PFSK-1 (cell line): Measurements from ENCODE around the gene ERICH2.

Source experiments
- FOXP2 ChIP-seq: optimal IDR thresholded peaks from 2 replicates; pipeline ENCODE3; 2011; ENCODE audit warnings: borderline replicate concordance, control low read depth, inconsistent platforms; ENCODE audit not compliant: insufficient read depth; ENCODE audit errors: extremely low read length, extremely low read depth
- POLR2AphosphoS5 ChIP-seq: IDR thresholded peaks from 2 replicates; pipeline ENCODE4 v1.6.1; 2012; ENCODE audit warnings: low read depth, mild to moderate bottlenecking, control low read depth, low read length, moderate library complexity
- SIN3A ChIP-seq: IDR thresholded peaks from 2 replicates; pipeline ENCODE4 v1.6.1; 2012; ENCODE audit warnings: mild to moderate bottlenecking, low read length, moderate library complexity, borderline replicate concordance; ENCODE audit not compliant: insufficient read depth
- TAF1 ChIP-seq: IDR thresholded peaks from 2 replicates; pipeline ENCODE4 v1.6.1; 2012; ENCODE audit warnings: low read length, control low read depth, borderline replicate concordance; ENCODE audit not compliant: insufficient read depth
- TF ChIP-seq, protein P1 (sequence below), 2 experiments: IDR thresholded peaks; 2 replicates each; pipeline versions ENCODE4 v1.6.1 to v1.8.0; 2011 to 2012; ENCODE audit warnings: low read depth in 2 of 2, low read length in 2 of 2, control low read depth in 1 of 2, inconsistent platforms in 1 of 2, mild to moderate bottlenecking in 1 of 2, moderate library complexity in 1 of 2; ENCODE audit not compliant: insufficient read depth in 1 of 2

The ERICH2 gene

GRCh38 chr2:170771421-170771937 is 1.3 kb downstream of the ERICH2 start:
- TF ChIP-seq, protein P1, sequence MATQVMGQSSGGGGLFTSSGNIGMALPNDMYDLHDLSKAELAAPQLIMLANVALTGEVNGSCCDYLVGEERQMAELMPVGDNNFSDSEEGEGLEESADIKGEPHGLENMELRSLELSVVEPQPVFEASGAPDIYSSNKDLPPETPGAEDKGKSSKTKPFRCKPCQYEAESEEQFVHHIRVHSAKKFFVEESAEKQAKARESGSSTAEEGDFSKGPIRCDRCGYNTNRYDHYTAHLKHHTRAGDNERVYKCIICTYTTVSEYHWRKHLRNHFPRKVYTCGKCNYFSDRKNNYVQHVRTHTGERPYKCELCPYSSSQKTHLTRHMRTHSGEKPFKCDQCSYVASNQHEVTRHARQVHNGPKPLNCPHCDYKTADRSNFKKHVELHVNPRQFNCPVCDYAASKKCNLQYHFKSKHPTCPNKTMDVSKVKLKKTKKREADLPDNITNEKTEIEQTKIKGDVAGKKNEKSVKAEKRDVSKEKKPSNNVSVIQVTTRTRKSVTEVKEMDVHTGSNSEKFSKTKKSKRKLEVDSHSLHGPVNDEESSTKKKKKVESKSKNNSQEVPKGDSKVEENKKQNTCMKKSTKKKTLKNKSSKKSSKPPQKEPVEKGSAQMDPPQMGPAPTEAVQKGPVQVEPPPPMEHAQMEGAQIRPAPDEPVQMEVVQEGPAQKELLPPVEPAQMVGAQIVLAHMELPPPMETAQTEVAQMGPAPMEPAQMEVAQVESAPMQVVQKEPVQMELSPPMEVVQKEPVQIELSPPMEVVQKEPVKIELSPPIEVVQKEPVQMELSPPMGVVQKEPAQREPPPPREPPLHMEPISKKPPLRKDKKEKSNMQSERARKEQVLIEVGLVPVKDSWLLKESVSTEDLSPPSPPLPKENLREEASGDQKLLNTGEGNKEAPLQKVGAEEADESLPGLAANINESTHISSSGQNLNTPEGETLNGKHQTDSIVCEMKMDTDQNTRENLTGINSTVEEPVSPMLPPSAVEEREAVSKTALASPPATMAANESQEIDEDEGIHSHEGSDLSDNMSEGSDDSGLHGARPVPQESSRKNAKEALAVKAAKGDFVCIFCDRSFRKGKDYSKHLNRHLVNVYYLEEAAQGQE (IDR thresholded peaks at IDR 0.05; ENCODE audit: insufficient read depth in 1 of 2, low read depth in 2 of 2, low read length in 2 of 2) = no peak
- no peak for TF ChIP-seq SIN3A
- no peak for TF ChIP-seq FOXP2
- no peak for TF ChIP-seq TAF1
- TF ChIP-seq POLR2AphosphoS5 = no peak

DNA sequence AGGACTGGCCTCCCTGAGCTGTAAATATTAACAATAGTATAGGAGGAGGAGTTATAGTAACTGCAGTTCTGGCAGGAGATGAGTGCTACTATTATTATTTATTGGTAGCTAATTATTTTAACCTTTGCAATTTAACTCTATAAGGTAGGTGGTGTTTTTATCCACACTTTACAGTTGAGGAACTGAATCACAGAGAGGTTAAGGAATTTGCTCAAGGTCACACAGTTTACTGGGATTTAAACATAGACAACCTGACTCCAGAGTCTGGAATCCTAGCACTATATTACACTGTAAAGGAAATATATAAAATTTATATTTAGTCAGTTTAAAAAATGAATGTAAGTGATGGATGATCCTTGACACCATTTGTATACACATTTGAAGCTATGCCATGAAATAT is 2.1 kb downstream of the ERICH2 start:
- TF ChIP-seq POLR2AphosphoS5 = no peak
- TF ChIP-seq SIN3A = no peak
- TF ChIP-seq TAF1 = no peak
- no peak for TF ChIP-seq FOXP2
- TF ChIP-seq, protein P1 (IDR thresholded peaks at IDR 0.05; ENCODE audit: insufficient read depth in 1 of 2, low read depth in 2 of 2, low read length in 2 of 2) = no peak

GRCh38 chr2:170774074-170774473 is 3.9 kb downstream of the ERICH2 start:
- no peak for TF ChIP-seq SIN3A
- TF ChIP-seq, protein P1 (IDR thresholded peaks at IDR 0.05; ENCODE audit: insufficient read depth in 1 of 2, low read depth in 2 of 2, low read length in 2 of 2) = no peak
- TF ChIP-seq FOXP2 = no peak
- TF ChIP-seq POLR2AphosphoS5 = no peak
- TF ChIP-seq TAF1 = no peak

GRCh38 chr2:170778900-170779299 is 8.7 kb downstream of the ERICH2 start:
- TF ChIP-seq TAF1 (no peak), SIN3A (no peak), POLR2AphosphoS5 (no peak), FOXP2 (no peak)
- TF ChIP-seq, protein P1 (IDR thresholded peaks at IDR 0.05; ENCODE audit: insufficient read depth in 1 of 2, low read depth in 2 of 2, low read length in 2 of 2) = no peak

DNA sequence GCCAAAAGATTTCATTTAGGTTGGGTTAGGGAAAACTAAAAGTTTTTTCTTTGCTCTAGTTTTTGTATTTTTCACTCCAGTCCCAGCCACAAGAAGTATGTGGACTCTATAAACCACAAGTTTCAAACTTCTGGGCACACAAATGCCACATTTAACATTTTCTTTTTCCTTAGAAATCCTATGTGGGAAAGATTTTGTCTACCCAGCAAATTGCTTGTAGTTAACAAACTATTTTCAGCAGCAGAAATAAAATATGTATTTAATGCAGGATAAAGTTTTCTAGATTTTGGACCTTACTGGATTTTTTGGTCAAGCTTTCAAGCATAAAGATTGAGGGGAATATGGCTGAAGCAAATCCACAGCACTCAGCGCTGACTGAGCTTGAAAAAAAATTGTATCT is 9.1 kb downstream of the ERICH2 start:
- TF ChIP-seq TAF1 (no peak), FOXP2 (no peak), SIN3A (no peak), POLR2AphosphoS5 (no peak)
- TF ChIP-seq, protein P1 (IDR thresholded peaks at IDR 0.05; ENCODE audit: insufficient read depth in 1 of 2, low read depth in 2 of 2, low read length in 2 of 2) = no peak
